Colonic mucosa (tissue), 4 donors: ENCODE data around the gene CALM3. TPM values are rescaled to one million over a fixed set of nuclear protein-coding genes. Genes with fewer than 3 reads are reported as not detected.

ENCODE experiments used
- DNase-seq: peaks from one replicate; pipeline ENCODE4 v3.0.0-alpha.2; 2020
- H3K27ac ChIP-seq: fragments of 200-600 bp; one replicate; pipeline ENCODE4 v1.8.0; 2021
- H3K27me3 ChIP-seq: fragments of 200-600 bp; one replicate; pipeline ENCODE4 v1.8.0; 2021
- H3K36me3 ChIP-seq: fragments of 200-600 bp; one replicate; pipeline ENCODE4 v1.8.0; 2021
- H3K4me1 ChIP-seq: fragments of 200-600 bp; one replicate; pipeline ENCODE4 v1.8.0; 2021; ENCODE audit warnings: mild to moderate bottlenecking
- H3K4me3 ChIP-seq: fragments of 200-600 bp; one replicate; pipeline ENCODE4 v1.8.0; 2021
- H3K9ac ChIP-seq, 2 donors: one replicate each; pipeline ENCODE4 v1.7.0; 2013; ENCODE audit warnings: control low read depth in 2 of 2, low read depth in 2 of 2, low read length in 2 of 2
- H3K9me3 ChIP-seq: fragments of 200-600 bp; one replicate; pipeline ENCODE4 v1.8.0; 2021
- intact Hi-C: fragments of 100-400 bp; cut with DNase I; formaldehyde crosslinking; loops from one replicate; pipeline ENCODE4 v1.14.1; 2022
- total RNA-seq, 2 donors: library from RNA; stranded (reverse); fragmentation: NEBNext Ultra II Directional in 1 of 2; extraction: Animal tissue kit (Norgen Biotek cat#: 25700) in 1 of 2; gene quantifications; one replicate each; pipeline ENCODE4 v1.2.1, GENCODE V29; 2021
- TF ChIP-seq, protein P1 (sequence below): fragments of 200-600 bp; IDR thresholded peaks from one replicate; pipeline ENCODE4 v1.8.0; 2022; ENCODE audit warnings: antibody characterized with exemption, mild to moderate bottlenecking
- donor health status: healthy.
- donor health status: DM: no; HTN: no; CAD: no.
- donor health status: DM: no; HTN: no; CAD: no.

Gene CALM3
- total RNA-seq, 2 donors from 2014 or later, result 309 to 444 TPM

DNA sequence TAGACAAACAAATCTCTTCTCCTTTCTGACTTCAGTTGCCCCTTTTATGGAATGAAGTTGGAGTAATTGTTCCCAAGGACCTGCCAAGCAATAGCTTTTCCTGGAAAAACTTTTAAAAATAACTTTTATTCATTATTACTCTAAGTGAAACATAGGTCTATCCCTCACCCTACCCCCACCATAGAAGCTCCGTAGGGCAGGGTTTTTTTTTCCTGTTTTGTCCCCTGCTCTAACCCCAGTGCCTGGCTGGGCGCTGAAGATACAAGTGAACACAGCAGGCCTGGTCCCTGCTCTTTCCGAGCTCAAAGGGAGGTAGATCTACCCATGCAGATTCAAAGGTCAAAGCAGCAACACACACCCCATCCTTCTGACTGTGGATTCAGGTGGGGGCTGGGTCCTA, 43.6 kb downstream of the CALM3 start:
- H3K27me3 ChIP-seq, result peaks cover 12% of the 10 kb centered on the region

DNA sequence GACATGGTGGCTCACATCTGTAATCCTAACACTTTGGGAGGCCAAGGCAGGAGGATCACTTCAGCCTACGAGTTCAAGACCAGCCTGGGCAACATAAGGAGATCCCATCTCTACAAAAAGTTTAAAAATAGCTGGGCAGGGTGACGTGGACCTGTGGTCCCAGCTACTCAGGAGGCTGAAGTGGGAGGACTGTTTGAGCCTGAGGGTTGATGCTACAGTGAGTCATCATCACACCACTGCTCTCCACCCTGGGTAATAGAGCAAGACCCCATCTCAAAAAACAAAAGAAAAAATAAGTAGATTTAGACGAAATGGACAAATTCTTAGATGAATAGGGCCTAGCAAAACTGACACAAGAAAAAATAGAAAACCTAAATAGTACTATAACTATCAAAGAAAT, 45.3 kb downstream of the CALM3 start:
- Histone ChIP-seq H3K27ac (no peak overlapping the region), H3K36me3 (no peaks in the 10 kb centered on the region), H3K4me1 (no peaks in the 10 kb centered on the region), H3K9me3 (no peaks in the 10 kb centered on the region), H3K4me3 (no peak overlapping the region), H3K27me3 (peaks cover 8% of the 10 kb centered on the region), H3K9ac (no peak overlapping the region)
- DNase-seq, result no peak
- TF ChIP-seq, protein P1, sequence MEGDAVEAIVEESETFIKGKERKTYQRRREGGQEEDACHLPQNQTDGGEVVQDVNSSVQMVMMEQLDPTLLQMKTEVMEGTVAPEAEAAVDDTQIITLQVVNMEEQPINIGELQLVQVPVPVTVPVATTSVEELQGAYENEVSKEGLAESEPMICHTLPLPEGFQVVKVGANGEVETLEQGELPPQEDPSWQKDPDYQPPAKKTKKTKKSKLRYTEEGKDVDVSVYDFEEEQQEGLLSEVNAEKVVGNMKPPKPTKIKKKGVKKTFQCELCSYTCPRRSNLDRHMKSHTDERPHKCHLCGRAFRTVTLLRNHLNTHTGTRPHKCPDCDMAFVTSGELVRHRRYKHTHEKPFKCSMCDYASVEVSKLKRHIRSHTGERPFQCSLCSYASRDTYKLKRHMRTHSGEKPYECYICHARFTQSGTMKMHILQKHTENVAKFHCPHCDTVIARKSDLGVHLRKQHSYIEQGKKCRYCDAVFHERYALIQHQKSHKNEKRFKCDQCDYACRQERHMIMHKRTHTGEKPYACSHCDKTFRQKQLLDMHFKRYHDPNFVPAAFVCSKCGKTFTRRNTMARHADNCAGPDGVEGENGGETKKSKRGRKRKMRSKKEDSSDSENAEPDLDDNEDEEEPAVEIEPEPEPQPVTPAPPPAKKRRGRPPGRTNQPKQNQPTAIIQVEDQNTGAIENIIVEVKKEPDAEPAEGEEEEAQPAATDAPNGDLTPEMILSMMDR, result no peak
- intact Hi-C loops, result no loop called here

More for the DNA sequence above, 43.6 kb downstream of the CALM3 start:
- TF ChIP-seq, protein P1, result no peak
- H3K36me3 ChIP-seq, result no peaks in the 10 kb centered on the region
- no peak overlapping the region for H3K4me3 ChIP-seq
- no peaks in the 10 kb centered on the region for H3K9me3 ChIP-seq
- H3K27ac ChIP-seq, result no peak overlapping the region
- no peak overlapping the region for H3K9ac ChIP-seq
- peaks cover under 1% of the 10 kb centered on the region for H3K4me1 ChIP-seq
- intact Hi-C loops, result no loop called here
- no peak for DNase-seq

DNA sequence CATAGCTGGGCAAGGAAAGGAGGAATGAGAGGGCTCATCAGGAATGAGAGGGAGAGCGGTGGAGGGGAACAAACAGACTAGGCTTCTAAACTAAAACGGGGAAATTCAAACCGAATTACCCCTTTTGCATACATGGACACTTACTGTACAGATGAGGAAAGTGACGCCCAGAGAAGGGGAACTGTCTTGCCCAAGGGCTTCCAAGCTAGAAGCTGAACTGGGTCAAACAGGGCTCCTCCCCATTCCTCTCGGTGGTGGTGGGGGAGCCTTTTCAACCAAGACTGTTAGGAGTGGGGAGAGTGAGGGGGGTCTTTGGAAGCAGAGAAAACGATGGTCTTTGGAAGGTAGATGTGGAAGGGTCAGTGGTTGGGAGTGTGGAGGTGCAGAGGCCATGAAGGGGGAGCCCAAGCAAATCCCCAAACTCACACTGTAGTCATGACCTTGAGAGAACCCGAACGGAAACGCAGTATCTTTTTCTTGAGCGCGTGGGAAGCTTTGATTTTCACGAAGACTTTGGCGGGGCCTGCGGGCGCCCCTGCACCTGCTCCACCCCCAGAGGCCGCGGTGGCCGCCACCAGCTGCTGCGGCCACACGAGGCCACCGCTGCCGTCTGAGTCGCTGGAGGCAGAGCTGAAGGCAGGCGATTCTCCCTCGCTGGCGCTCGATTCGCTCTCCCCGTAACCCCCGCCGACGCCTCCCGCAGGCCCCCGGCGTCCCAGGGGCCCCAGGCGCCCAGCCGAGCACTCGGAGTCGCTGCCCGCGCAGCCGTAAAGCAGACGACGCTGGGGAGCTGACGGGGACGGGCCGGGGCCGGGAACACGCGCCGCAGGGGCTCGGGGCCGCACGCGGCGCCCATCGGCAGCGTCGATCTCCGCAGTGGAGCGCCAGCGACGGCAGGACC, 47.2 kb downstream of the CALM3 start:
- DNase-seq, result no peak
- no peaks in the 10 kb centered on the region for H3K4me1 ChIP-seq
- no peak overlapping the region for H3K27ac ChIP-seq
- TF ChIP-seq, protein P1, result no peak
- H3K36me3 ChIP-seq, result no peaks in the 10 kb centered on the region
- intact Hi-C loops, result no loop called here
- H3K9ac ChIP-seq, result no peak overlapping the region
- H3K9me3 ChIP-seq, result no peaks in the 10 kb centered on the region
- H3K4me3 ChIP-seq, result no peak overlapping the region
- H3K27me3 ChIP-seq, result peaks cover 8% of the 10 kb centered on the region

DNA sequence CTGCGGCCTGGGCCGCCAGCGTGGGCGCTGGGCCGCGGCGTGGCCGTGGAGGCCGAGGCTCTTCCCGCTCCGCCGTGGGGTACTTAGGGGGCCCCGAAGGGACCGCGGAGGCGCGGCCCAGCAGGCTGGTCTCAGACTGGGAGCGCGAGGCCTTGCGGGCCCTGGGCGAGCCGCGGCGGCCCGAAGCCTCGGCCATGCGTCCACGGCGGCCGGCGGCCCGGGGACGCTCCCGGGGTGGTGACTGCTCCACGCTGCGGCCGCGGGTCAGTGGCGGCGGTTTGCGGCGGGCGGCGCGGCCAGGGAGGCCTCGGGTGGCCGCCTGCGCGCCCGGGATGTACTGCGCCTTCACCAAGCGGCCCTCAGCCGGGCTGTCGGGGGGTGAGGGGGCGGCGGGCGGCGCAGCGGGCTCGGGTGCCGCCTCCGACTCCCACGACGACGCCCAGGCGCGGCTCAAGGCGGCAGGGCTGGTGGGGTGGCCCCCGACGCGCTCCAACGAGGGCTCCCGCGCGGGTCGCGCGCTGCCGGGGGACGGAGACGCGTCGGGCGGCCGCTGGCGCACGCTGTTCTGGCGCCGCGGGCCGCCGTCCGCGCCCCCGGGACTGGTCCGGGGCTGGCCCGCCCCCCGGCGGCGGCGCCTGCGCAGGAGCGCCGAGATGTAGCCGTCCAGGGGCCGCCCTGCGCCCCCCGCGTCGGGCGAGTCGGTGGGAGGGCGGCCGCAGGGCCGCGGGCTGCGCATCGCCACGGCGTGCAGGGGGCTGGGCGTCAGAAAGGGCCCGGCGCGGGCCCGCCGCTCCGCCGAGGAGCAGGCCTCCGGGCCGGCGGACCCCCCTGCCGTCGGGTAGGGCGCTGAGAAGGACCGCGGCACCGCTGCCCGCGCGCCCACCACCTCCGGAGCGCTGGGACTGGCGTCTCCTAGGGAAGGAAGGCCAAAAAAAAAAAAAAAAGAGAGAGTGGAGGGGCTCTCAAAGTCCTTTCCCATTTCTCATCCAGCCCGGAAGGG, 48.1 kb downstream of the CALM3 start:
- no peaks in the 10 kb centered on the region for H3K9me3 ChIP-seq
- no peak overlapping the region for H3K4me3 ChIP-seq
- TF ChIP-seq, protein P1, result no peak
- peaks cover 8% of the 10 kb centered on the region for H3K27me3 ChIP-seq
- H3K27ac ChIP-seq, result no peak overlapping the region
- no peaks in the 10 kb centered on the region for H3K36me3 ChIP-seq
- H3K9ac ChIP-seq, result no peak overlapping the region
- intact Hi-C loops, result no loop called here
- no peak for DNase-seq
- no peaks in the 10 kb centered on the region for H3K4me1 ChIP-seq

DNA sequence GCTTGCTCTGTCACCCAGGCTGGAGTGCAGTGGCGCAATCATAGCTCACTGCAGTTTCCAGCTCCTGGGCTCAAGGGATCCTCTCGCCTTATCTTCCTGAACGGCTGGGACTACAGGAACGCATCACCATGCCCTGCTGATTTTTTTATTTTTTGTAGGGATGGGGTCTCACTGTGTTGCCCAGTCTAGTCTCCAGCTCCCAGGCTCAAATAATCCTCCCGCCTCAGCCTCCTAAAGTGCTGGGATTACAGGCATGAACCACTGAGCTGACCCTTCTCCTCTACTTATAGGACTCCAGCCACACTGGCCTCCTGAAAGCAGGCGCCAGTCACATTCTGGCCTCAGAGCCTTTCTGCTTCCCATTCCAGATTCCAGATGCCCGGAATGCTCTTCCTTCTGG, 49.3 kb downstream of the CALM3 start:
- H3K27me3 ChIP-seq, result peaks cover 8% of the 10 kb centered on the region
- H3K36me3 ChIP-seq, result no peaks in the 10 kb centered on the region
- intact Hi-C loops, result no loop called here
- no peaks in the 10 kb centered on the region for H3K9me3 ChIP-seq
- no peak overlapping the region for H3K4me3 ChIP-seq
- no peaks in the 10 kb centered on the region for H3K4me1 ChIP-seq
- TF ChIP-seq, protein P1, result no peak
- H3K27ac ChIP-seq, result no peak overlapping the region
- DNase-seq, result no peak
- no peak overlapping the region for H3K9ac ChIP-seq
